Astrocyte of the spinal cord (primary cell): Measurements from ENCODE around the gene TMEM132E.

Experiments used
- DNase-seq: peaks from one replicate; pipeline ENCODE4 v3.0.0; 2011; ENCODE audit warnings: low read depth, low spot score
- H3K4me3 ChIP-seq: 2 replicates; pipeline ENCODE4 v1.5.1; 2011; ENCODE audit warnings: low read depth, mild to moderate bottlenecking, low read length, moderate library complexity
- CTCF ChIP-seq: IDR thresholded peaks from 2 replicates; pipeline ENCODE4 v1.5.1; 2012; ENCODE audit warnings: low read depth, mild to moderate bottlenecking, low read length, inconsistent platforms
- in situ Hi-C: cut with HindIII; loops from 2 replicates; pipeline ENCODE4 v1.10.0; 2017; ENCODE audit warnings: low sequenced_read_pairs

Gene TMEM132E

GRCh38 chr17:34615326-34615725 lies 35.9 kb downstream of the TMEM132E start:
- in situ Hi-C loops, result no loop called here
- no peak for TF ChIP-seq CTCF
- no peak for DNase-seq
- no peak overlapping the region for H3K4me3 ChIP-seq

GRCh38 chr17:34616148-34616547 lies 36.8 kb downstream of the TMEM132E start:
- no peak for DNase-seq
- no peak overlapping the region for H3K4me3 ChIP-seq
- no peak for TF ChIP-seq CTCF
- in situ Hi-C loops, result no loop called here

- in situ Hi-C loops, result no loop called here
- no peak for TF ChIP-seq CTCF
- DNase-seq, result no peak
- no peak overlapping the region for H3K4me3 ChIP-seq
These were observed 38.0 kb downstream of the TMEM132E start for GRCh38 chr17:34617398-34617797.

- DNase-seq, result no peak
- in situ Hi-C loops, result no loop called here
- TF ChIP-seq CTCF, result no peak
These were observed 40.4 kb downstream of the TMEM132E start for GRCh38 chr17:34619687-34620217.

GRCh38 chr17:34620458-34620857 lies 41.1 kb downstream of the TMEM132E start:
- in situ Hi-C loops, result no loop called here
- no peak overlapping the region for H3K4me3 ChIP-seq
- DNase-seq, result no peak
- TF ChIP-seq CTCF, result no peak

More at GRCh38 chr17:34619687-34620217, 40.4 kb downstream of the TMEM132E start:
- H3K4me3 ChIP-seq, result no peak overlapping the region

GRCh38 chr17:34622862-34623623 lies 43.7 kb downstream of the TMEM132E start:
- in situ Hi-C loops, result no loop called here
- TF ChIP-seq CTCF, result no peak
- no peak for DNase-seq
- no peak overlapping the region for H3K4me3 ChIP-seq
